CD14-positive monocyte (primary cell): ENCODE measurements around the gene MAFG. TPM values are rescaled to one million over a fixed set of nuclear protein-coding genes. Genes with fewer than 3 reads are reported as not detected.

Experiments used
- DNase-seq, 3 donors: peaks; one replicate each; pipeline ENCODE4 v3.0.0-alpha.2; 2011 to 2022
- H2AFZ ChIP-seq: 2 replicates; pipeline ENCODE4 v1.6.0; 2012; ENCODE audit warnings: mild to moderate bottlenecking, low read depth, low read length, inconsistent platforms; ENCODE audit not compliant: insufficient read depth, poor library complexity, severe bottlenecking
- H3K27ac ChIP-seq, 2 donors: 1 replicate in 1 of 2; 2 replicates in 1 of 2; pipeline ENCODE4 v1.5.1; 2012 to 2013; ENCODE audit warnings: low read length in 2 of 2, control low read depth in 1 of 2, inconsistent platforms in 1 of 2, low read depth in 1 of 2, mild to moderate bottlenecking in 1 of 2
- H3K27me3 ChIP-seq, 2 donors: one replicate each; pipeline versions ENCODE4 v1.6.0 to v1.6.1; 2011 to 2013; ENCODE audit warnings: low read length in 2 of 2; ENCODE audit not compliant: control insufficient read depth in 2 of 2, insufficient read depth in 2 of 2
- H3K36me3 ChIP-seq, 2 donors: replicated peaks in 1 of 2; 1 replicate in 1 of 2; 2 replicates in 1 of 2; pipeline versions ENCODE4 v1.5.1 to v1.6.1; 2012 to 2013; ENCODE audit warnings: low read length in 2 of 2, control low read depth in 1 of 2, inconsistent platforms in 1 of 2, mild to moderate bottlenecking in 1 of 2; ENCODE audit not compliant: insufficient read depth in 2 of 2, control insufficient read depth in 1 of 2
- H3K4me1 ChIP-seq, 2 donors: 1 replicate in 1 of 2; 2 replicates in 1 of 2; pipeline versions ENCODE4 v1.5.1 to v1.6.1; 2012 to 2013; ENCODE audit warnings: low read length in 2 of 2, control low read depth in 1 of 2, inconsistent platforms in 1 of 2, mild to moderate bottlenecking in 1 of 2, moderate library complexity in 1 of 2; ENCODE audit not compliant: insufficient read depth in 2 of 2, control insufficient read depth in 1 of 2
- H3K4me2 ChIP-seq: replicated peaks from 2 replicates; pipeline ENCODE3; 2012; ENCODE audit warnings: low read length, moderate library complexity, mild to moderate bottlenecking; ENCODE audit not compliant: poor library complexity, severe bottlenecking; ENCODE audit errors: extremely low read depth
- H3K4me3 ChIP-seq, 3 experiments: fragments of 200-600 bp in 1 of 3; sonication (generic) in 1 of 3; replicated peaks in 1 of 3; 1 replicate in 2 of 3; 2 replicates in 1 of 3; pipeline ENCODE4 v1.5.1; 2011 to 2013; ENCODE audit warnings: low read length in 3 of 3, mild to moderate bottlenecking in 3 of 3, control low read depth in 2 of 3, low read depth in 2 of 3, inconsistent platforms in 1 of 3, moderate library complexity in 1 of 3
- H3K79me2 ChIP-seq: 2 replicates; pipeline ENCODE4 v1.6.0; 2012; ENCODE audit warnings: mild to moderate bottlenecking, control low read depth, inconsistent platforms, low read length, moderate library complexity; ENCODE audit not compliant: insufficient read depth
- H3K9ac ChIP-seq: 2 replicates; pipeline ENCODE4 v1.6.0; 2017; ENCODE audit warnings: low read length, mild to moderate bottlenecking; ENCODE audit not compliant: insufficient read depth, poor library complexity, severe bottlenecking
- H3K9me3 ChIP-seq, 2 donors: replicated peaks in 1 of 2; 1 replicate in 1 of 2; 2 replicates in 1 of 2; pipeline versions ENCODE4 v1.5.1 to v1.6.1; 2012 to 2013; ENCODE audit warnings: low read length in 2 of 2, control low read depth in 1 of 2; ENCODE audit not compliant: control insufficient read depth in 1 of 2, insufficient read depth in 1 of 2
- H4K20me1 ChIP-seq: 2 replicates; pipeline ENCODE4 v1.6.0; 2012; ENCODE audit warnings: mild to moderate bottlenecking, low read length, control low read depth, moderate library complexity; ENCODE audit not compliant: insufficient read depth
- H3K27ac Mint-ChIP-seq, 7 donors: one replicate each; pipeline ENCODE4 v1.8.0; 2020; ENCODE audit warnings: mild to moderate bottlenecking in 7 of 7, mixed read lengths in 7 of 7, moderate library complexity in 6 of 7, inconsistent platforms in 2 of 7
- H3K27me3 Mint-ChIP-seq, 3 donors: one replicate each; pipeline ENCODE4 v1.8.0; 2021 to 2022; ENCODE audit warnings: low read depth in 3 of 3, mild to moderate bottlenecking in 3 of 3, mixed read lengths in 3 of 3, moderate library complexity in 3 of 3, inconsistent platforms in 1 of 3
- H3K36me3 Mint-ChIP-seq, 2 donors: one replicate each; pipeline ENCODE4 v1.8.0; 2020; ENCODE audit warnings: mixed read lengths in 2 of 2, inconsistent platforms in 1 of 2, mild to moderate bottlenecking in 1 of 2
- H3K4me1 Mint-ChIP-seq: one replicate; pipeline ENCODE4 v1.8.0; 2020; ENCODE audit warnings: mild to moderate bottlenecking, mixed read lengths
- H3K4me3 Mint-ChIP-seq, 2 donors: one replicate each; pipeline ENCODE4 v1.8.0; 2020; ENCODE audit warnings: mild to moderate bottlenecking in 2 of 2, mixed read lengths in 2 of 2, moderate library complexity in 1 of 2
- H3K9me3 Mint-ChIP-seq, 7 donors: one replicate each; pipeline ENCODE4 v1.8.0; 2020 to 2022; ENCODE audit warnings: mixed read lengths in 7 of 7, mild to moderate bottlenecking in 6 of 7, moderate library complexity in 6 of 7, inconsistent platforms in 2 of 7
- WGBS: methylation state at CpG from one replicate; pipeline ENCODE4 v1.1.5; 2013; ENCODE audit warnings: missing lambda C conversion rate; ENCODE audit not compliant: insufficient coverage; 5-methylcytosine and 5-hydroxymethylcytosine counted together
- intact Hi-C, 2 donors: fragments of 100-400 bp; cut with micrococcal nuclease; formaldehyde crosslinking; loops; one replicate each; pipeline versions ENCODE4 v1.15.0 to v1.15.1; 2023
- polyA plus RNA-seq, 3 donors: library from polyadenylated mRNA; depleted of rRNA in 1 of 3; unstranded in 2 of 3; stranded (reverse) in 1 of 3; fragments of 300-500 nt in 2 of 3; fragments of >200 nt in 1 of 3; fragmentation: Illumina TruSeq in 2 of 3; gene quantifications; 1 replicate in 2 of 3; 2 replicates in 1 of 3; pipeline ENCODE4 v1.2.3, GENCODE V29; 2012 to 2021
- TF ChIP-seq, protein P1 (sequence below): fragments of 200-600 bp; IDR thresholded peaks from one replicate; pipeline ENCODE4 v1.8.0; 2022; ENCODE audit warnings: antibody characterized with exemption, mild to moderate bottlenecking

Gene MAFG
- polyA plus RNA-seq, 3 donors = 7.4 to 66.0 (median 7.6) TPM

DNA sequence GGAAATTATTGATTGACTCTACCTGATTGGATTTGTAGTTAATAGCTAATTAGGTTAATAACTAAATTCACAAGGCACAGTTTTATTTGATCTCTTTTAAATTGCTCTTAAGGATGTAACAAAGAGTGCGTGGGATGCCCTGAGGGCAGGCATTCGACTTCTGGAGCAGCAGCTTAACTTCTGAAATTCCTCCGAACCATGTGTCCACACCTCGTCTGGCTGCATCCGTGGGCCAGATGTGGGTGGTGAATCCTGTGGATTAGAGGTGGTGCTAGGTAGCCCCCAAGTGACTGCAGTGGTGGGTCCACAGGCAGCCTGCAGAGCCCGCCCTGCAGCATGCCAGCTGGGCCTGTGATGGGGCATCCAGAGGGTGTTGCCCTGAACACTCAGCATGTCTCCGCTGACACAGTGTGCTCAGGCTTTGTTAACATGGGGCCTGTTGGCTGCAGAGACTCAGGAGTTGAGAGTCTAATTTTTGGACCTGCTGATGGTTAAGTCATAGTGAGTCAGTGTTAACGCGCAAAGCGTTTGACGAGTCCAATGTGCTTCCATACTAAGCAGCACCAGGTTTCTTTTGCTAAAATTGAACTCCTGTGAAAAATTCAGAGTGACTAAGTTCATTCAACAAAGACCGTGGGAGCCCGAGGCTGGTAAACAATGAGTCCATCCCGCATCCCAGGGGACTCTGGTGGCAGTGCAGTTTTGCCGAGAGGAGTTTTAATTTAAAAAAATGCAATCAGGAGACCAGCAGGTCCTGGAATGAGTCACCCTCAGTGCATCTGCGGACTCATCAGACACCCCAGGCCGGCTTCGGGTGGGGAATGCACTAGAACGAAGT lies 29.3 kb downstream of the MAFG start:
- TF ChIP-seq, protein P1, sequence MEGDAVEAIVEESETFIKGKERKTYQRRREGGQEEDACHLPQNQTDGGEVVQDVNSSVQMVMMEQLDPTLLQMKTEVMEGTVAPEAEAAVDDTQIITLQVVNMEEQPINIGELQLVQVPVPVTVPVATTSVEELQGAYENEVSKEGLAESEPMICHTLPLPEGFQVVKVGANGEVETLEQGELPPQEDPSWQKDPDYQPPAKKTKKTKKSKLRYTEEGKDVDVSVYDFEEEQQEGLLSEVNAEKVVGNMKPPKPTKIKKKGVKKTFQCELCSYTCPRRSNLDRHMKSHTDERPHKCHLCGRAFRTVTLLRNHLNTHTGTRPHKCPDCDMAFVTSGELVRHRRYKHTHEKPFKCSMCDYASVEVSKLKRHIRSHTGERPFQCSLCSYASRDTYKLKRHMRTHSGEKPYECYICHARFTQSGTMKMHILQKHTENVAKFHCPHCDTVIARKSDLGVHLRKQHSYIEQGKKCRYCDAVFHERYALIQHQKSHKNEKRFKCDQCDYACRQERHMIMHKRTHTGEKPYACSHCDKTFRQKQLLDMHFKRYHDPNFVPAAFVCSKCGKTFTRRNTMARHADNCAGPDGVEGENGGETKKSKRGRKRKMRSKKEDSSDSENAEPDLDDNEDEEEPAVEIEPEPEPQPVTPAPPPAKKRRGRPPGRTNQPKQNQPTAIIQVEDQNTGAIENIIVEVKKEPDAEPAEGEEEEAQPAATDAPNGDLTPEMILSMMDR = no peak
- Histone ChIP-seq H3K9me3 (no peaks in the 10 kb centered on the region), H3K4me1 (peaks cover 0 to 12% of the 10 kb centered on the region in 2 donors), H3K4me3 (no peak overlapping the region), H3K79me2 (peaks cover 17% of the 10 kb centered on the region), H3K4me2 (no peak overlapping the region), H3K9ac (no peak overlapping the region), H2AFZ (no peak overlapping the region), H3K27me3 (peaks cover 3 to 19% of the 10 kb centered on the region in 2 donors), H3K27ac (no peak overlapping the region), H3K36me3 (peaks cover 40 to 69% of the 10 kb centered on the region in 2 donors), H4K20me1 (peaks cover 27% of the 10 kb centered on the region)
- WGBS = 95% methylated on average over 17 of the region's 19 CpGs
- peaks cover 0 to 9% (median 0%) of the 10 kb centered on the region in 7 donors for H3K9me3 Mint-ChIP-seq
- peaks cover 58 to 71% of the 10 kb centered on the region in 2 donors for H3K36me3 Mint-ChIP-seq
- peaks cover 18 to 26% (median 19%) of the 10 kb centered on the region in 3 donors for H3K27me3 Mint-ChIP-seq
- intact Hi-C loops = no loop called here
- no peak for DNase-seq
- peaks cover 2% of the 10 kb centered on the region for H3K4me1 Mint-ChIP-seq
- H3K4me3 Mint-ChIP-seq = no peak overlapping the region
- H3K27ac Mint-ChIP-seq = no peak overlapping the region

DNA sequence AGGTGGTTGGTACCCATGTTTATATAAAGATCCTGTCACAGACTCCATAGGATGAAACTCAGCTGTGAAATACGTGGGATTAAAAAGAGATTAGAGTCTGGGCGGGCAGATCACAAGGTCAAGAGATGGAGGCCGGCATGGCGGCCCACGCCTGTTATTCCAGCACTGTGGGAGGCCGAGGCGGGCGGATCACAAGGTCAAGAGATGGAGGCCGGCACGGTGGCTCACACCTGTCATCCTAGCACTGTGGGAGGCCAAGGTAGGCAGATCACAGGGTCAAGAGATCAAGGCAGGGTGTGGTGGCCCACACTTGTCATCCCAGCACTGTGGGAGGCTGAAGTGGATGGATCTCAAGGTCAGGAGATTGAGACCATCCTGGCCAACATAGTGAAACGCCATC lies 32.1 kb downstream of the MAFG start:
- intact Hi-C loops = no loop called here
- H4K20me1 ChIP-seq = peaks cover 24% of the 10 kb centered on the region
- H3K36me3 Mint-ChIP-seq = peaks cover 48 to 62% of the 10 kb centered on the region in 2 donors
- H2AFZ ChIP-seq = no peak overlapping the region
- H3K79me2 ChIP-seq = peaks cover 38% of the 10 kb centered on the region
- H3K9me3 ChIP-seq = no peaks in the 10 kb centered on the region
- peaks cover 0 to 2% (median 0%) of the 10 kb centered on the region in 7 donors for H3K9me3 Mint-ChIP-seq
- H3K4me2 ChIP-seq = no peak overlapping the region
- 100% methylated on average over 7 of the region's 11 CpGs for WGBS
- peaks cover 11 to 17% of the 10 kb centered on the region in 2 donors for H3K4me1 ChIP-seq
- no peak overlapping the region for H3K9ac ChIP-seq
- TF ChIP-seq, protein P1 = no peak
- no peak overlapping the region for H3K4me3 Mint-ChIP-seq
- H3K27me3 Mint-ChIP-seq = peaks cover 0 to 3% (median 2%) of the 10 kb centered on the region in 3 donors
- H3K4me3 ChIP-seq = no peak overlapping the region
- no peaks in the 10 kb centered on the region for H3K27me3 ChIP-seq
- peaks cover 11% of the 10 kb centered on the region for H3K4me1 Mint-ChIP-seq
- no peak for DNase-seq
- H3K36me3 ChIP-seq = peaks cover 40 to 65% of the 10 kb centered on the region in 2 donors
- no peak overlapping the region for H3K27ac Mint-ChIP-seq
- H3K27ac ChIP-seq = no peak overlapping the region
